Tibial nerve (tissue), 4 donors: ENCODE data around the gene MAN2A2.

Experiments
- EP300 ChIP-seq, 2 donors: sonication (generic); formaldehyde crosslinking; IDR thresholded peaks; one replicate each; pipeline ENCODE4 v1.6.1; 2017; ENCODE audit warnings: antibody characterized with exemption in 2 of 2, mild to moderate bottlenecking in 1 of 2
- TF ChIP-seq, protein P1 (sequence below), 5 experiments: fragments of 200-600 bp in 3 of 5; fragments of 450-650 bp in 2 of 5; sonication (generic) in 3 of 5; IDR thresholded peaks; one replicate each; pipeline ENCODE4 v1.5.1; 2016 to 2019; ENCODE audit warnings: antibody characterized with exemption in 5 of 5, mild to moderate bottlenecking in 3 of 5, moderate library complexity in 2 of 5

DNA sequence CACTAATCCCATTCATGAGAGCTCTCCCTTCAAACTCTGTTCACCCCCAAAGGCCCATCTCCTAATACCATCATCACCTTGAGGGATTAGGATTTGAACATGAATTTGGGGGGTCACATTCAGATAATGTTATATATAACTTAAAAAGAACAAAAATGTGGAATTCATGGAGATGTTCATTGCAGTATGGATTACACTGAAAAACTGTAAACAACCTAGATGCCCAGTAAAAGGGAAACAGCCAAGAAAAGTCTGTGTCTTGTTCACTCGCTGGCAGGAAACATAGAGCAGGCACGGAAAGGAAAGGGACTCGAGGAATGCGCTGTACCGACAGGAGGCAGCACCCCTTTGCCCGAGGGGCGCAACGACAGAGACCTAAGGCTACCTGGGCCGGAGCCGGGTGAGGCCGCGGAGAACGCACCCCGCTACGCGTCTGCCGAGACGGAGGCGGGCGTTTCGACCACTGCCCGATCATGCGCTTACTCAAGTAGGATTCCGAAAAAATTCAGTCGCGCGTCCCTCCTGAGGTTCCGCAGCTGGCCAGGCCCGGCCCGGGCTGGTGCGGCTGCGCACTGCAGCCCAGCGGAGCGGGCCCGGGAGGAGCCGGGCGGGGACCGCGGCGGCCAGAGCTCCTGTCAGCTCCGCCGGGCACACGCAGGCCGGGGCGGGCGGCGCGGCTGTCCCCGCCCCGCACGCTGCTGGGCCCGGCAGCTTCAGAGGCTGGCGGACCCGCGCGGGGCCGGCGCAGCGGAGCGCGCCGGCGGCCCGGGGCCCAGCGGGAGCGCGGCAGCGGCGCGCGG, 862 bp upstream of the MAN2A2 start:
- TF ChIP-seq EP300 (IDR thresholded peaks at IDR 0.05), result peak in 1 of 2 donors; percentile 78
- TF ChIP-seq, protein P1, sequence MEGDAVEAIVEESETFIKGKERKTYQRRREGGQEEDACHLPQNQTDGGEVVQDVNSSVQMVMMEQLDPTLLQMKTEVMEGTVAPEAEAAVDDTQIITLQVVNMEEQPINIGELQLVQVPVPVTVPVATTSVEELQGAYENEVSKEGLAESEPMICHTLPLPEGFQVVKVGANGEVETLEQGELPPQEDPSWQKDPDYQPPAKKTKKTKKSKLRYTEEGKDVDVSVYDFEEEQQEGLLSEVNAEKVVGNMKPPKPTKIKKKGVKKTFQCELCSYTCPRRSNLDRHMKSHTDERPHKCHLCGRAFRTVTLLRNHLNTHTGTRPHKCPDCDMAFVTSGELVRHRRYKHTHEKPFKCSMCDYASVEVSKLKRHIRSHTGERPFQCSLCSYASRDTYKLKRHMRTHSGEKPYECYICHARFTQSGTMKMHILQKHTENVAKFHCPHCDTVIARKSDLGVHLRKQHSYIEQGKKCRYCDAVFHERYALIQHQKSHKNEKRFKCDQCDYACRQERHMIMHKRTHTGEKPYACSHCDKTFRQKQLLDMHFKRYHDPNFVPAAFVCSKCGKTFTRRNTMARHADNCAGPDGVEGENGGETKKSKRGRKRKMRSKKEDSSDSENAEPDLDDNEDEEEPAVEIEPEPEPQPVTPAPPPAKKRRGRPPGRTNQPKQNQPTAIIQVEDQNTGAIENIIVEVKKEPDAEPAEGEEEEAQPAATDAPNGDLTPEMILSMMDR (IDR thresholded peaks at IDR 0.05), result peak; percentile 64 to 95 (median 86)
